ENCODE measurements around the gene KCNK15.
"Not testable (repeated sequence)": the region's sequence is repeated elsewhere in the genome, so short reads cannot be mapped to it uniquely, and the experiment has no call there.

KCNK15 gene

DNA sequence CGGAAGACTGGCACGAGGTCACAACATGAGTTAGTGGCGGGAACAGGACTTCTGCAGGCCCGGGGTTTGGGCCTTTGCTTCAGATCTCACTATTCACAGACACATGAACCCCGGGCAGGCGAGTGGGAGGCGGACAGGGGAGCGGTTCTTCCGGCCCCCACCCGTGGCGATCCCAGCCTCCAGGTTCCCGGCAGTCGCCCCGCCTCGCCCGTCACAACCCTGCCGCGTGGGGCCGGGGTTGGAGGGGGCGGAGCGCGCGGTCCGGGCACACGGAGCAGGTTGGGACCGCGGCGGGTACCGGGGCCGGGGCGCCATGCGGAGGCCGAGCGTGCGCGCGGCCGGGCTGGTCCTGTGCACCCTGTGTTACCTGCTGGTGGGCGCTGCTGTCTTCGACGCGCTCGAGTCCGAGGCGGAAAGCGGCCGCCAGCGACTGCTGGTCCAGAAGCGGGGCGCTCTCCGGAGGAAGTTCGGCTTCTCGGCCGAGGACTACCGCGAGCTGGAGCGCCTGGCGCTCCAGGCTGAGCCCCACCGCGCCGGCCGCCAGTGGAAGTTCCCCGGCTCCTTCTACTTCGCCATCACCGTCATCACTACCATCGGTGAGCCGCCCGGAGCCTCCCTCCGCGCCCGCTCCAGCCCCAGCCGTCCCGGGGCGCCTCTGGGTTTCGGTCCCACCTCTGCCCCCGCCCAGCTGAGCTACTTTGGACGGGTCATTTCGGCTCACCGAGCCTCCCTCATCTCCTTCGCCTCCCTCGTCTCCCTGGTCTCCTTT, at the start of gene KCNK15:
KCNK15 (plus strand) TSS at position 268 of the 769 bp plus-strand sequence; CDS start at position 314, 46 bp downstream.
- peaks cover 19% of the 10 kb centered on the region for H3K4me1 Mint-ChIP-seq
- H3K9me3 Mint-ChIP-seq = no peaks in the 10 kb centered on the region
- DNase-seq (peak; percentile 41 to 52), ATAC-seq (peak; percentile 75)
- H3K27me3 Mint-ChIP-seq = peaks cover 56% of the 10 kb centered on the region
- peak within 1 kb of the TSS in 1 of 2 donors; percentile 81 for H3K27ac Mint-ChIP-seq
- H3K4me3 Mint-ChIP-seq = peak within 1 kb of the TSS; percentile 80 to 81

DNA sequence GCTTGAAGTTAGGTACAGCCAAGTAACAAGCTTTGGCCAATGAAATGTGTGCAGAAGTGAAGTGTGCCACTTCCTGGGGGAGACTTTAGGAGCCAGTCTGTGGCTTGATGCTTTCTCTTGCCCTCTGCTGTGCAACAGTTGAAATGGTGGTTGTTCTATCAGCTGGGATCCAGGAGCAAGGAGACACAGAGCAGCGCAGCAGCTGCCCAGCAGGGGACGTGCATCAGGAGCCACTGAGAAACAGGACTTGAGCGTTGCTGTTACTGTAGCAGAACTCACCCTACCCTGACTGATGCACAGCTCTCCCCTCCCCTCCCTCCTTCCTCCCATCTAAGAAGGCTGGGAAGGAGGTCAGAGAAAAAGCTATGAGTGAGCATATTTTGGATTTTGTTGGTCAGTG, 49.4 kb upstream of the KCNK15 start:
- H3K27me3 Mint-ChIP-seq = no peaks in the 10 kb centered on the region
- peaks cover 0 to 11% of the 10 kb centered on the region in 2 donors for H3K9me3 Mint-ChIP-seq
- no peak for DNase-seq
- no peak overlapping the region for H3K4me3 Mint-ChIP-seq
- H3K27ac Mint-ChIP-seq = no peak overlapping the region
- H3K4me1 Mint-ChIP-seq = peaks cover 22% of the 10 kb centered on the region
- ATAC-seq = no peak

DNA sequence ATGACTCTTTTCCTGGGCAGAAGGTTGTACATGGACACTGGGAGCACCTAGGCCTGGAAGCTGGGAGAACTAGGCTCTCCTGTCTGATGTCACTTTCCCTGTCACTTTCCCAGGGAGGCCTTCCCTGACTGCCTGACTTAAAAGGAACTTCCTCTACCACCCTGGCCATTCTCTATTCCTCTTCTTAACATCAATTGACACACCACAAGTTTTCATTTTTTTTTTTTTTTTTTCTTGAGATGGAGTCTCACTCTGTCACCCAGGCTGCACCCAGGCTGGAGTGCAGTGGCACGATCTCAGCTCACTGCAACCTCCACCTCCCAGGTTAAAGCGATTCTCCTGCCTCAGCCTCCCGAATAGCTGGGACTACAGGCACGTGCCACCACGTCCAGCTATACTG, 48.6 kb upstream of the KCNK15 start:
- H3K27me3 Mint-ChIP-seq, ATAC-seq, DNase-seq, H3K4me3 Mint-ChIP-seq, H3K9me3 Mint-ChIP-seq: not testable (repeated sequence)
- peak overlapping the region; percentile 63 to 77 for H3K27ac Mint-ChIP-seq
- peaks cover 17% of the 10 kb centered on the region for H3K4me1 Mint-ChIP-seq

DNA sequence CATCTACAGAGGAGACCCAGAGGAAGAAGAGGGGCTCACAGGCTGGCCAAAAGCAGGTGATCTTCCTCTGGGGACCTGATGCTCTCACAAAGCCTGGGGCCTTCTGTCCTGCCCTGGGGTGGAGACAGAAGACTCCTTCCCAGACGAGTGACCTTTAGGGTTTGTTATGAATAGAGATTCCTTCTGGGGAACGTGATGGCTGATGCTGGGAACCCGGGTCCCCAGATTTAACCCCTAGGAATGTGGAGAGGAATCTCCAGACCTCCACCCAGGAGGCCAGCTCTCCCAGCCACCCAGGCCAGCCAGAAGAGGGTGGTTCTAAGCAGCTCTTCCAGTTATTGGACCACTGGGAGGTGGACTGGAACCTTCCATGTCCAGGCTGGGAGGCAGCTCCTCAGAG, 47.3 kb upstream of the KCNK15 start:
- Mint-ChIP-seq H3K4me3 (no peak overlapping the region), H3K4me1 (peaks cover 17% of the 10 kb centered on the region), H3K27me3 (no peaks in the 10 kb centered on the region), H3K27ac (peak overlapping the region in 1 of 2 donors; percentile 34), H3K9me3 (no peaks in the 10 kb centered on the region)
- ATAC-seq = no peak
- no peak for DNase-seq

DNA sequence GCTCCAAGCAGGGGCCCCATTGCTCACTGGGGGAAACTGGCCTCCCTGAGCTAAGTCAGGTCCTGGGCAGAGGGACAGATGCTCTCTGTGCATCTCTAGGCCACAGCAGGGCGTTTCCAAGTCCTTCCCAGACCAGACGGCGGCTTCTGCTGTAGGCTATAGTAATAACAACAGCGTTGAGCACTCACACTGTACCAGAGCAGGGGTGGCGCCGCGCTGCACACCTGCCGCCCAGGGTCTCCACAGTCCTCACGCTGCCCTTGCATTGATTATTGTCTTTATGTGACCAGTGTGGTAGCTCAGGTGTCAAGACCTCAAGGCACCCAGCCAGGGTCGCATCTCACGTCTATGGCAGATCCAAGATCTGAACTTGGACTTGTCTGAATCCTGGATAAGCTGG, 45.4 kb upstream of the KCNK15 start:
- no peak overlapping the region for H3K4me3 Mint-ChIP-seq
- ATAC-seq = no peak
- peaks cover 14% of the 10 kb centered on the region for H3K4me1 Mint-ChIP-seq
- no peak for DNase-seq
- H3K27ac Mint-ChIP-seq = peak overlapping the region in 1 of 2 donors; percentile 15
- H3K9me3 Mint-ChIP-seq = no peaks in the 10 kb centered on the region
- no peaks in the 10 kb centered on the region for H3K27me3 Mint-ChIP-seq

DNA sequence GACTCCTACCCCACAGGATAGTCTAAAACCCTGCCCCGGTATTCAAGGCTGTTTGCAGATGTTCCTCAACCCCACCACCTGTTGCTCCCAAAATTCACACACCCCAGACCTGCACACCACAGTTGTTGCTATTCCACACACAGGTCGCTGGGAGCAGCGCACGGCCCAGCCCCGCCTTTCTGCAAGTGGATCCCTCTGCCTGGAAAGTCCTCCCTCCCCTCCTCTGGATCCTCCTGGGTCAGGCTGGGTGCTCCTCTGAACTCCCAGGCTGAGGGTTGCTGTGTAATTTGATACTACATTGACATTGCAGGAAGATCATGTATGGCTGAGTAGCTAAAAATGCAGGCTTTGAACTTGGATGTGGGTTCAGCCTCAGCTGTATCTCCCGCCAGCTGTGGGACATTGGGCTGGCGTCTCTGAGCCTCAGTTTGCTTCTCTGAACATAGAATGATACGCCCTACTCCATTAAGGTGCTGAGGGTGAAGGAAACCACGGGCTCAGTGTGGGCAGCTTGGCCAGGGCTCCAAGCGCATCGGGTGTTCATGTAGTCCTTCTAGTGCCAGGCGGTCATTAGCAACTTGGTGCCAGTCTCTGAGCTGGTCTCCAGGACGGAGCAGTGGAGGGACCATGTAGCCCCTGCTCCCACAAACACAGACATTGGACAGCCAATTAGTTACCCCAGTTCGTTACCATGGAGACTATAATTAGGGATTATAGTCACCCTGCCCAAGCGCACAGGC, 44.4 kb upstream of the KCNK15 start:
- no peak for ATAC-seq

DNA sequence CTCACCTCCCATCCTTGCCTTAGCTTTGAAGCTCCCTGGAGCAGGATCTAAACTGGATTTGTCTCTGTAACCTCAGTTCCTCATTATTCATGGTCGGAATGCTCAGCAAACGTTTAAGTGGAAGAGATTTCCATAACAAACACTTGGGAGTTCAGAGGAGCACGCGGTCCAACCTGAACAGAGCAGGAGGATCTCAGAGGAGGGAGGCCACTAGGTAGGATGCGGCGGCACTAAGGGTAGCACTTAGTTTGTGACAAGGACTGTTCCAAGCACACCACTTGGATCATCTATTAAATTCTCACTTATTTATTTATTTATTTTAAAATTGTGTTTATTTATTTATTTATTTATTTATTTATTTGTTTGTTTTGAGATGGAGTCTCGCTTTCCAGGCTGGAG, 43.8 kb upstream of the KCNK15 start:
- Mint-ChIP-seq H3K27me3 (no peaks in the 10 kb centered on the region), H3K4me3 (no peak overlapping the region), H3K4me1 (no peaks in the 10 kb centered on the region)

More for the DNA sequence above, 44.4 kb upstream of the KCNK15 start:
- no peak for DNase-seq
- H3K27ac Mint-ChIP-seq = peak overlapping the region in 1 of 2 donors; percentile 66
- H3K4me1 Mint-ChIP-seq = peaks cover 4% of the 10 kb centered on the region
- no peaks in the 10 kb centered on the region for H3K9me3 Mint-ChIP-seq
- H3K4me3 Mint-ChIP-seq = no peak overlapping the region
- H3K27me3 Mint-ChIP-seq = no peaks in the 10 kb centered on the region

DNA sequence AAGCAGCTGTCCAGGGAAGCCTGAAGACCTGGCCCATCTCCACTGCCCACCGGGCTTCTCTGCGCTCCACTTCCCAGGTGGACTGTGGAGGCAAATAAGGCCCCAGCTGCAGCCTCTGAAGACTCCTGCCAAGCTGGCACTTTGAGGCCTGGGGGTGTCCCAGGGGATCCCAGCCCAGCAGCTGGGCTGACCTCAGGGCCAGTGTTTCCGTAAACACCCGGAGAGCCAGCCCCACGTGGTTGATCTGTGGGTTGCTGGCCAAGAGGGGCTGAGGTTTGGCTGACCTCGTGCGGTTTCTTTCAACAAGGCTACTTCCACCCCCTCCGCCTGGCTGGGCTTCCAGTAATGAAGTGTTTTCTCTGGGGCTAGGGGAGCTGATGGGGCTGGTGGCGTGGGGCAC, 42.9 kb upstream of the KCNK15 start:
- no peak overlapping the region for H3K27ac Mint-ChIP-seq
- H3K27me3 Mint-ChIP-seq = no peaks in the 10 kb centered on the region
- ATAC-seq (no peak), DNase-seq (no peak)
- no peaks in the 10 kb centered on the region for H3K4me1 Mint-ChIP-seq
- H3K9me3 Mint-ChIP-seq = no peaks in the 10 kb centered on the region
- H3K4me3 Mint-ChIP-seq = no peak overlapping the region

More for the DNA sequence above, 43.8 kb upstream of the KCNK15 start:
- H3K9me3 Mint-ChIP-seq = no peaks in the 10 kb centered on the region
- ATAC-seq = no peak
- no peak for DNase-seq
- no peak overlapping the region for H3K27ac Mint-ChIP-seq

DNA sequence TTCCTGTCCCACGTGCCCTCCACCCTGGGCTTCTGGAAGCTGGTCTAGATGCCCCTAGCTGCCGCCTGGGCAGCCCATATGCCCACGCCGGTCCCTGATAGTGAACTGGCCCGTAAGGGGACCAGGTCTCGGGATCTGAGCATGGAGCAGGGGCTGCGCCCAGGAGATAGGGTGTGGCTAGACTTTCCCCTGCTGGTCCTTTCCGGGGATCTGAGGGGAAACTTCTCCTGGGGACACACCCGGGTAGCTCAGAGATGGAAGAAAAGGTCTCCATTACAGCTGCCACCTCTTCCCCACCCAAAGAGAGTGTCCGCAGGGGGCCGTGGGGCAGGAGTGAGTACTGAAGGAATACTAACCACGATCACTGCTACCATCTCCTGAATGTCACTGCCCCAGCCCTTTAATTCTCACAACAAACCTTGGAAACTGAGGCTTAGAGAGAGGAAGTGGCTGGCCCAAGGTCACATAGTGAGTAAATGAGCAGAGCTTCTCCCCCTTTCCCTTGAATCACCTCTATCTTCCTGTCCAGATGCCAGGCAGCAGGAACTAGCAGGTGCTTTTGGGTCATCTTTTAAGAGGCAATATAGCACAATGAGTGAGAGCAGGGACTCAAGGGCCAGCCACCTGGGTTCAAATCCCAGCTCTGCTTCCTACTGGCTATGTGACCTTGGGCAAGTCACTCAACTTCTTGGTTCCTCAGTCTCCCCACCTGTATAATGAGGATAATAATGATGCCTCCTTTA, 42.3 kb upstream of the KCNK15 start:
- ATAC-seq (no peak), DNase-seq (no peak)
- Mint-ChIP-seq H3K27me3 (no peaks in the 10 kb centered on the region), H3K4me1 (no peaks in the 10 kb centered on the region), H3K27ac (no peak overlapping the region), H3K9me3 (no peaks in the 10 kb centered on the region), H3K4me3 (no peak overlapping the region)

DNA sequence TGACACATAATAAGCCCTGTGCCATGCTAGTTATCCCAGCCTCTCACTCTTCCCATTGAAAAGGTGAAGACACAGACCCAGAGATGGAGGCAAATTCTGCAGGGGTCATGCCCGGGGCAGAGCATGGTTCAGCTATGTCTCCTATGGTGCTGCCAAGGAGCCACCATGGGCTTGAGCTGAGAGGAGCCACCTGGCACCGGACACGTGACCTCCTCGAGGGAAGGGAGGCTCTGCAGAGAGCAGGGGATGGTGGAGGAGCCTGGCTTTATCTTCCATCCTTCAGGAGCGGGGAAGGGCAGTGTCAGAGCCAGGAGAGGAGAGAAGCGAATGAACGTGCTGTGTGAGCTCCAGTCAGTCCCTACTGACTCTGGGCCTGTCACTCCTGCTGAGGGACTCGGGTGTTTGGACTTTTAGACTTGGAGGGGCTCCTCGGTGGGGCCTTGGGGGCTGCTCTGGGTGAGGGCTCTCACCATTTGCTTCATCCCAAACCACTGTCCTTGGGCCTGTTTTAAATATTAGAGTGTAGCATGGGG, 41.6 kb upstream of the KCNK15 start:
- Mint-ChIP-seq H3K27me3 (no peaks in the 10 kb centered on the region), H3K27ac (no peak overlapping the region), H3K4me1 (no peaks in the 10 kb centered on the region), H3K9me3 (no peaks in the 10 kb centered on the region), H3K4me3 (no peak overlapping the region)
- no peak for ATAC-seq
- no peak for DNase-seq

DNA sequence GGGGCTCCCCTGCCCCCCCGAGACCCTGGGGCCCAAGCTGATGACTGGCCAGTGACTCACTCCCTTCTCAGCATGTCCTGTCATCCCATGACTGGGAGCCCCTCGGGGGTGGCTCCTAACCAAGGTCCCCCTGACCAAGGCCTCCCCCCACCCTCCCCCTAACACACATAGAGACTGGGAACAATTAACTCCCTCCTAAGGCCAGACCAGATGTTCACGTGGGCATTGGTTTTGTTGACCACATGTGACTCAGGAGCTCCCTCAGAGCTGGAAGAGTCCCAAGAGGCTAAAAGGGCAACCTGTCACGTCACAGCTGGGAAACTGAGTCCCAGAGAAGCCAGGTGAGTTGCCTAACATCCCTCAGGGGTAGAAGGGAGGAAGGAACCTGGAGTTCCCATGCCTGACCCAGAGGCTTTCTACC, 41.1 kb upstream of the KCNK15 start:
- ATAC-seq (no peak), DNase-seq (no peak)
- Mint-ChIP-seq H3K9me3 (no peaks in the 10 kb centered on the region), H3K4me3 (no peak overlapping the region), H3K27me3 (no peaks in the 10 kb centered on the region), H3K27ac (no peak overlapping the region), H3K4me1 (no peaks in the 10 kb centered on the region)

DNA sequence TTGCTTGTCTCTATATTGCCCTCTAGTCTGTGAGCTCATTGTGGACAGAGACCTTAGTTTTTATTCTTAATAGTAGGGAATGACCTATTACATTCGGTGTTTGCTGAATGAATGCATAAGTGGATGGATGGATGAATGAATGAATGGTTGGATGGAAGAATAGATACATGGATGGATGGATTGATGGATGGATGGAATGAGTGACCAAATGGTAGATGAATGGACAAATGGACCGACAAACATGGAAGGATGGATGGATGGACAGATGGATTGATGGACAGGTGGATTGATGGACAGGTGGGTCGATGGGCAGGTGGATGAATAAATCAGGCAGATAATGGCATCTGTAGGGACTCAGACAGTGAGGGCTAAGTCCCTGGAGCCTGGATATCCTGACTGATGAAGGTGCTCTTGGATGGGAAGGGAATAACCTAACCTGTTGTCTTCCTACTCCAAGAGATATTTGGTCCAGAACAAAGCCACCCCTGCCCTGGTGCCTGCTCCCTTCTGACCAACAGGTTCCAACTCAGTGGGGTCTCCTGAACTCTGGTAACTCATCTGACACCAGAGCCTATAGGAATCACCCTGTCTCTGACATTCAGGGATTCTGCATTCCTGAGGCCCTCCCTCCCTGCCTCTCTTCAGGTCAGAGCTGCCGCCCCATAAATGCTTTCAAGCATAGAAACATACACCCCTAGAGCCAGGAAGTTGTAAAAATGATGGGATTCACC, 40.1 kb upstream of the KCNK15 start:
- Mint-ChIP-seq H3K27me3 (no peaks in the 10 kb centered on the region), H3K9me3 (no peaks in the 10 kb centered on the region), H3K4me1 (no peaks in the 10 kb centered on the region), H3K4me3 (no peak overlapping the region), H3K27ac (no peak overlapping the region)
- no peak for ATAC-seq
- DNase-seq = no peak

DNA sequence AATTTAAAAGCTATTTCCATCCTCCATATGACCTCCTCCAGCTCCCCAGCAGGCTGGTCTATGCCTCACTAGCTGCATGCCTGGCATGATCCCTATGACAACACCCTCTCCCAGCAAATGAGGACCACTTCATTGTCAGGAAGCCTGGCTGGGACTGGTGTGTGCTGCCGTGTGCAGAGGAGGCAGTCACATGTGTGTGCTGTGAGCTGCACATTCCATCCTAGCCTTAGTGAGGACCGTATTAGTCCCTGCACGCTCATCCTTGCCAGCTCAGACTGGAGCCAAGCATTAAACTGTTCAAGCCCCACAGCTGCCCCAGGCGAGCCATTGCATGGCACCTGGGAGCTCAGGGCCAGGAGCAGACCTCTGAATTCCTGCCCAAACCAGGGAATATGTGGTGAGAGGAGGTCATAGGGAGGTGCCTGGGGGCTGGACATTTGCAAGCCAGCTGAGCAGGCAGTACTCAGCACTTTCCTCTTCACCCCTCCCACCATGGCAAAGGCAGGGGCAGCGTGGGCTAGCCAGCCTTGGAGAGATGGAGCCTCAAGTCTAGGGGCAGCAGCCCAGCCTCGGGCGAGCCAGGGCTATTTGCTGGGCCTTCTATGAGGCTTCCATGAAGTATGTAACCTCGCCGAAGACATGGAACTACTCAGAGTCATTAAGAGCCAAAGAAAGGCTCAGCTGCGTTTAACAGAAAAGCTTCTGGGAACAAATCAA, 39.2 kb upstream of the KCNK15 start:
- Mint-ChIP-seq H3K4me1 (no peaks in the 10 kb centered on the region), H3K4me3 (no peak overlapping the region), H3K27ac (peak overlapping the region in 1 of 2 donors; percentile 47), H3K27me3 (no peaks in the 10 kb centered on the region), H3K9me3 (no peaks in the 10 kb centered on the region)
- ATAC-seq = no peak
- no peak for DNase-seq

DNA sequence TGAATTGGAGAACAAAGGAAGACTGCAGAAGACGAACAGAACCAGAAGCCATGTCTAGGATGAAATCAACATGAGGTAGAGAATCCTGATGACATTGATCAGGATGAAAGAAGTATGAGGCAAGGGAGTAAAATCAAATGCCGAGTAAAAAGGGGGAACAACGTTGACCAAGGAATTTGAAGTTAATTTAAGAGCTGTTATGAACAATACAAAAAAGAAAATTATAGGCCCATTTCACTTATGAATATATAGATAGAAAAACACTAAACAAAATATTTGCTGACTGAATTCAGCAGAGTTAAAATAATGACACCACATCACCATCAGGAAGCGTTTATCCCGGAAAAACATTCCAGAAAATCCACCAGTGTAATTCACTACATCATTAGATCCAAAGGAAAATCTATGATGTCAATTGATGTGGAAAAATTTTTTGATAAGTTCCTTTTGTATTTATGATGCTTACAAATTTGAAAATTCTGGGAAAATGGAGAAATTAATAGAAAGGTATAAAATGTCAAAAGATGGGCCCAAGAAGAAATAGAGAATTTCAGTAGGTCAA, 38.6 kb upstream of the KCNK15 start:
- ATAC-seq = no peak
- H3K4me3 Mint-ChIP-seq = no peak overlapping the region

More for the DNA sequence above, 38.6 kb upstream of the KCNK15 start:
- no peak for DNase-seq
- H3K27ac Mint-ChIP-seq = no peak overlapping the region
- H3K27me3 Mint-ChIP-seq = no peaks in the 10 kb centered on the region
- no peaks in the 10 kb centered on the region for H3K9me3 Mint-ChIP-seq
- no peaks in the 10 kb centered on the region for H3K4me1 Mint-ChIP-seq

Measured in stimulated activated naive CD8-positive, alpha-beta T cell treated with anti-CD3 and anti-CD28 coated beads, Interleukin-15, amount 100 ng/mL, for 72 hours (primary cell).